Muscle of back (tissue), 13 donors: ENCODE measurements around the gene ZNF501. TPM values are rescaled to one million over a fixed set of nuclear protein-coding genes. Genes with fewer than 3 reads are reported as not detected.

ENCODE experiments used
- DNase-seq, 3 donors: peaks; one replicate each; pipeline versions ENCODE4 v3.0.0 to v3.0.0-alpha.2; 2013
- long read RNA-seq, 9 donors: transcript quantifications; one replicate each; lab custom pipeline, GENCODE V29; 2026
- polyA plus RNA-seq, 10 donors: library from polyadenylated mRNA; unstranded; fragments of 120-200 nt; gene quantifications; one replicate each; pipeline ENCODE4 v1.2.1, GENCODE V29; 2013; ENCODE audit not compliant: insufficient read length in 10 of 10

ZNF501 gene
- 1 to 10 TPM; 5.1 to 8.8 (median 6.0) TPM for polyA plus RNA-seq
- long read RNA-seq, donor 1, partial matches to known transcripts, result 0 of 3 reads
- long read RNA-seq, donor 1, other reads (novel, unspliced or antisense), result 0 of 3 reads
- long read RNA-seq, donor 2, result 0 reads
- long read RNA-seq, donor 3, result 0 reads
- long read RNA-seq, donor 4, result 0 reads
- long read RNA-seq, donor 5, partial matches to known transcripts, result 0 of 2 reads
- long read RNA-seq, donor 5, other reads (novel, unspliced or antisense), result 0 of 2 reads
- long read RNA-seq, donor 6, partial matches to known transcripts, result 0 of 1 reads
- long read RNA-seq, donor 6, other reads (novel, unspliced or antisense), result 0 of 1 reads
- long read RNA-seq, donor 7, partial matches to known transcripts, result 0 of 1 reads
- long read RNA-seq, donor 7, other reads (novel, unspliced or antisense), result 0 of 1 reads
- long read RNA-seq, donor 8, partial matches to known transcripts, result 0 of 2 reads
- long read RNA-seq, donor 8, other reads (novel, unspliced or antisense), result 0 of 2 reads
- long read RNA-seq, donor 9, partial matches to known transcripts, result 0 of 1 reads
- long read RNA-seq, donor 9, other reads (novel, unspliced or antisense), result 0 of 1 reads

DNA sequence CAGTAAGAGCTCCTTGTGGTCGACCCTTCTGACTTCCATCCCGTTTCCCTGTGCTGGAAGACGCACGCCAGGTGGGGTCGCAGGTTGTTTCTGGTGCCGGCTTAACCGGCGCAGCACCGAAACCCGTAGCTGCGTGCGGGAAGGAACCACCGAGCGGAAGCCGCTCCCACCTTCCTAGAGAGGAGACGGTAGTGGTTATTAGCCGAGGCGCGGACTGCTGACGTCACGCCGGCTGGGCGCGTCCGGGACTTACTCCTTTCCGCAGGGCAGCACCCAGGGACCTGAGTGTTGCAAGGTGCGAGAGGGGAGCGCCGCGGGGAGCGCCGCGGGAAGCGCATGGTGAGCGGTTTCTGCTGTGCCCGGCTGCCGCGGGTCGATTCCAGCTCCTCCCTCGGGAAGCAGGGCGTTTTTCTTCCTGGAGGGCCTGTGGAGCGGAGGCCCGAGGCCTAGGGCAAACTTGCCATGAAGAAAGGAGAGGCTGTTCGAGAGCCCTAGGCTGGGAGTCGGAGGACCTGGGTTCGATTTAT is at the start of gene ZNF501:
Gene ZNF501, plus strand, starts transcription at position 252 of the 527 bp plus-strand sequence. CDS start 4,787 bp downstream, outside the sequence.
- DNase-seq, result peak; percentile 92 to 97 (median 93)

DNA sequence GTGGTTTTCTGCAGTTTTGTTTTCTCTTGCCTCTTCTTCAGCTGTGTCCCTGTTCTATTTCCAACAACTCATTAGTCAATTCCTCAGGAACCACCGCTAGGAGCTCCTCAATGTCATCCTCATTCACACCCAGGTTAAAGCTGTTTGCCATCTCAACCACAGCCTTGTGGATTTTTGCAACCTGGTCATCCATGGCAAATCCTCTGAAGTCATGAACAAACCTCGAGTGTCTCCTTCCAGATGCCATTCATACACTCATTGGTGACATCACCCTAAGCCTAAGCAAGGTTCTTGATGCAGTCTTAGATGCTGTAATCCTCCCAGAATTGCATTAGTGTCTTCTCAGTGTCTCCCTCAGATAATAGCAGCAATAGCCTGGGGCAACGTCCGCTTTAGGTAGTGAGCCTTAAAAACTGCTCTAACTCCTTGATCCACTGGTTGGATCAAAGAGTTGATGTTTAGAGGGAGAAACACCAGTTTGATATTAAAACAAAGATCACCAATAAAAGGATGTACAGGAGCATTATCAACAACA is 48.4 kb upstream of the ZNF501 start:
- no peak for DNase-seq

DNA sequence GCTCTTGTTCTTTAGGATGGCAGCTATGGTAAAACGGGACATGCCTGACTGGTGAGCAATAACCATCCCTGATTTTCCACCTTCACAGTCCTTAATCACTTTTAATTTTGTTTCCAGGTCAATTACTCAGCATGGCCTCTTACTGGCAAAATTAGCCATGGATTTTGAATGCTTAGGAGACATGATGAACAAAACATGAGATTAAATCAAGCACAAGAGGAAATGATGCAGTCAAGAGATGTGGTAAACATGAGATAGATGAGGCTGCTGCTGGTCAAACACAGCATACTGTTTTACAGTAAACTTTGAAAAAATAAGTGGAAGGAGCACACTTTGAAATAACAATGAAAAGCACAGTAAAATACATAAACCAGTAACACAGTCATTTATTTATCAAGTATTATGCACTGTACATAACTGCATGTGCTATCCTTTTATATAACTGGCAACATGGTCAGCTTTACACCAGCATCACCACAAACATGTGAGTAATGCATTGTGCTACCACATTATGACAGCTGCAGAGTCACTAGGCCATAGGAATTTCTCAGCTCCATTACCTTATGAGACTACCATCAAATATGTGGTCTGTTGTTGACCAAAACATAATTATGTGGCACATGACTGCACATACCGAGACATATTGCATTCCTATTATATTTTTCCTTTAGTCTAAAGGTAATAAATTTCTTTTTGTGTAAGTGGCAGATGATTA is 47.1 kb upstream of the ZNF501 start:
- DNase-seq, result peak in 1 of 3 donors; percentile 4

DNA sequence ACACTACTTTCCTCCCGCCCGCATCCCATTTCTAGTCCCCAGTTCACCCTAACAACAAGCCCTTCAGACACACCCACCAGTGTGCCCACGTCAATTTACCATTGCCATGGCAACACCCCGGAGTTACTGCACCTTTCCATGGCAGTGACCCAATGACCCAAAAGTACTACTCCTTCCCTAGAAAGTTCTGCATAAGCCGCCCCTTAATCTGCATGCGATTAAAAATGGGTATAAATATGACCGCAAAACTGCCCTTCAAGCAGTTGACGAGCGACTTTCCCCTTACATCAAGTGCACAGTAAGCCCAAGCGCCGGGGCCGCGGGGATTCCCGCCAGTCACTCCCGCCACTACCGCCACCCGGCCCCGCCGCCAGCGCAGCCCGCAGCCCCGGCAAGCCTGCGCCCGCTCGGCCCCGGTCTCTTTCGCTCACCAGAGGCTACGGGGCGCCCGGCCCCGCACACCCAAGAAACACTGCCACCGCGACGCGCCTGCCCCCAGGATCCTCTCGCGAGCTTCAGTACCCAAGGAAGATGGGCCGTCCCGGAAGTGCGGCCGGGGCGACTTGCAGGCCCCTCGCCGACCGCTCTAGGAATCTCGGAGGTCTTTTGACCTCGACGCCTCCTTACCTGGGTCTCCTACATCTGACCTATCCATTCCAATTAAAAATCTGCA is 44.2 kb upstream of the ZNF501 start:
- peak; percentile 69 to 91 (median 77) for DNase-seq

DNA sequence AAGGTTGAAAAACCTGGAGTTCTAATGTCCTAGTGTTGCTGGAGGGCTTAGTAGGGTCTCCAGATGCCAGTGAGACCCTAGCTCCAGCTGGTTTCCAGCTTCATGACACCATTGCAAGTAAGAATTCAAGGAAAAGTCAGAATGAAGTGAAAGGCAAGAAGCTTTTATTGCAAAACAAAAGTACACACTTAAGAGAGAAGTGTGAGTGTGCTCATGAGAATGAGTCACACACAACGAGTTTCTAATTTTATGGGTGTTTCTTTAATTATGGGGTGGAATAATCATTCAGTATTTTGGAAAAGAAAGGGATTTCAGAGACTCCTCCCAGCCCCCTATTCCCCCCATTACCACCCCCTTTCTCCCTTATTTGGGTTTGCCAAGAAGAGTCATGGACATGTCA is 41.5 kb upstream of the ZNF501 start:
- no peak for DNase-seq

DNA sequence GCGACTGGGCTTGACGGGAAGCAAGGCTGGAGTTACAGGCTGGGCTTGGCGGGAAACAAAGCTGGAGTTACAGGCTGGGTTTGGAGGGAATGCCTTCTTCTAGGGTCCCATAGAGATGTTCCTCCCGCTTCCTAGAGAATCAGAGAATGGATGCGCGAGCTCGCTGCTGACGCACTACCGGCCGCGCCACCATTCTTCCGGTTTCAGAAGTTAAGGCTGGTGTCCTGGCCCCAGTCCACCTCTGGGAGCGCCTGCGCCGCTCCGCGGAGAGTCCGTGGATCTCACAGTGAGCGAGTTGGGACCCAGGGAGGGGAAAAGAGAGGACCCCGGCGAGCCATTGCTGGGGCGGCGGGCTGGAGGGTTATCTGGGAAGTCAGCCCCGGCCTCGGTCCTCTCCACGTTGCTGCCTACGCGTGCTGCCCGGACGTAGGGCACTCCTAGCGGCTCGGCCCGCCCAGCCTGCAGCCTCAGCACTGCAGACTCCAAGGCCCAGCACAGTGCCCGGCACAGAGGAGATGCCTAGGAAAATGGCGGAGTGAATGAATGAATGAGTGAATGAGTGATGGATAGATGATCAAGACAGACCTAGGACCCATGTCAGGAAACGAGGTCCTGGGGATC is 16.9 kb upstream of the ZNF501 start, which contains the start of gene ZNF502:
Gene ZNF502, plus strand, starts transcription at position 206 of the 621 bp plus-strand sequence. CDS start 7,602 bp downstream, outside the sequence.
- DNase-seq, result peak; percentile 89 to 97 (median 94)

DNA sequence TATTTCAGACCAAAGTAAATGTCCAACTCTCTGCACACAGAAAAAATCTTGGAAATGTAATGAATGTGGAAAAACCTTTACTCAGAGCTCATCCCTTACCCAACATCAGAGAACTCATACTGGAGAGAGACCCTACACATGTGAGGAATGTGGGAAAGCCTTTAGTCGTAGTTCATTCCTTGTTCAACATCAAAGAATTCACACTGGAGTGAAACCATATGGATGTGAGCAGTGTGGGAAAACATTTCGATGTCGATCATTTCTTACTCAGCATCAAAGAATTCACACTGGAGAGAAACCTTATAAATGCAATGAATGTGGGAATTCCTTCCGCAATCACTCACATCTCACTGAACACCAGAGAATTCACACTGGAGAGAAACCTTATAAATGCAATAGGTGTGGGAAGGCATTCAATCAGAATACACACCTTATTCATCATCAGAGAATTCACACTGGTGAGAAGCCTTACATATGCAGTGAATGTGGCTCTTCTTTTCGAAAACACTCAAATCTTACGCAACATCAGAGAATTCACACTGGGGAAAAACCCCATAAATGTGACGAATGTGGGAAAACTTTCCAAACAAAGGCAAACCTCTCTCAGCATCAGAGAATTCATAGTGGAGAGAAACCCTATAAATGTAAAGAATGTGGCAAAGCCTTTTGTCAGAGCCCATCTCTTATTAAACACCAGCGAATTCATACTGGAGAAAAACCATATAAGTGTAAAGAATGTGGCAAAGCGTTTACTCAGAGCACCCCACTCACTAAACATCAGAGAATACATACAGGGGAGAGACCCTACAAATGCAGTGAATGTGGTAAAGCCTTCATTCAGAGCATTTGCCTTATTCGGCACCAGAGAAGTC is 8.0 kb upstream of the ZNF501 start:
- no peak for DNase-seq

DNA sequence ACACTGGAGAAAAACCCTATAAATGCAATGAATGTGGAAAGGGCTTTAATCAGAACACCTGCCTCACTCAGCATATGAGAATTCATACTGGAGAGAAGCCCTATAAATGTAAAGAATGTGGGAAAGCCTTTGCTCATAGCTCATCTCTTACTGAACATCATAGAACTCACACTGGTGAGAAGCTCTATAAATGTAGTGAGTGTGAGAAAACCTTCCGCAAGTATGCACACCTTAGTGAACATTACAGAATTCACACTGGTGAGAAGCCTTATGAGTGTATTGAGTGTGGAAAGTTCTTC is 7.4 kb upstream of the ZNF501 start:
- DNase-seq, result no peak

DNA sequence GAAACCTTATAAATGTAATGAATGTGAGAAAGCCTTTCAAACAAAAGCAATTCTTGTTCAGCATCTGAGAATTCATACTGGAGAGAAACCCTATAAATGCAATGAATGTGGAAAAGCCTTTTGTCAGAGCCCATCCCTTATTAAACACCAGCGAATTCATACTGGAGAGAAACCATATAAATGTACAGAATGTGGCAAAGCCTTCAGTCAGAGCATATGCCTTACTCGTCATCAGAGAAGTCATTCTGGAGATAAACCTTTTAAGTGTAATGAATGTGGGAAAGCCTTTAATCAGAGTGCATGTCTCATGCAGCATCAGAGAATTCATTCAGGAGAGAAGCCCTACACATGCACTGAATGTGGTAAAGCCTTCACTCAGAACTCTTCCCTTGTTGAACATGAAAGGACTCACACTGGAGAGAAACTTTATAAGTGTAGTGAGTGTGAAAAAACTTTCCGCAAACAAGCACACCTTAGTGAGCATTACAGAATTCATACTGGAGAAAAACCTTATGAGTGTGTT is 5.3 kb downstream of the ZNF501 start:
- no peak for DNase-seq

DNA sequence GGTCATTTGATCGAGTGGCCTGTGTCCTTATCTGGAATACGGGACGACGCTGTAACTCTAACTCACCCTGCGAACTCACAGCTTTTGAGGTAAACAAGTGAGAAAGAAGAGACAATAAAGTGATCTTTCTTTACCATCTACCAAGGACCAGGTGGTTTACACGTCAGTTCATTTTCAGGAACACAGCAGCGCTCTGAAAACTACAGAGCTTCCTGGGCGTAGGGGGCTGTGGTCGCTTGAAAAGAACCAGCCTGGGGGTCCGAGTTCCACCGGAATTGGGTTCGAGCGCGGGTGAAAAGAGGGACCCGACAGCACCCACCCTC is 31.6 kb downstream of the ZNF501 start:
- DNase-seq, result no peak

DNA sequence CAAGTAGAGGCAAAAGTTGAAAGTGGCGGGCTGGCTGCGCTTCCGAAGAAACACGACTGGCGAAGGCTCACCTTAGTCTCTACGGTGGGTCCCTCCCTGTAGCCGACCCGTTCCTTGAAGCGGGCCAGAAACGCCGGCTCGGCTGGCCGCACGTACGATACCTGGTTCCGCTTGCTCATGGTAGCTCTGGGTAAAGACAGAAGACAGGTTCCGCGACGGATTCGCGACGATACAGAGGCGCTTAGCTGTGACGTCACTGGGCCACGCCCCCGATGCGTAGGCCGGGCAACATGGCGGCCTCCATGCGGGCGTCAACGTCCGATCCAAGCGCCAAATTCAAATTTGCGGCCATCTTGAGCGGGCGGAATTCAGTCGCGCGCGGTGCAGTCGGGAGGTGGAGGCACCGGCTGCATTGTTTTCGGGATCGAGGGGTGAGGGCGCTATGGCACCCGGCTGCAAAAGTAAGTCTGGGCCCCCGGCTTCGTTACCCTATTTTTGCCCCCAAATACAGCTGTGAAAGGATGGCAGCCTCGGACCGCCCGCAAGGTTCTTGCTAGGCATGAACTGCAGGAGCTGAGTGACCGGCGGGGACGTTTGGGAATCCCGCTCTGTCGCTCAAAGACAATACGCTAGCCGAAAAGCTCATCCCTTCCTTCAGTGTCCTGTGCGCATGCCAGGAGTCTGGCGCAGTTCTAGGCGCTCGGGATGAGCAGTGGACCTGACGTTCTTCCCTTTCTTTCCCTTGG is 32.2 kb downstream of the ZNF501 start, which contains the start of the genes KIAA1143 and KIF15:
Gene KIAA1143, minus strand, starts transcription at position 196 of the 746 bp plus-strand sequence. Its CDS starts 17 bp downstream, at position 179.
Gene KIF15, plus strand, starts transcription at position 371 of the 746 bp plus-strand sequence. Its CDS starts 72 bp downstream, at position 443.
- DNase-seq, result peak; percentile 96 to 99 (median 98)

DNA sequence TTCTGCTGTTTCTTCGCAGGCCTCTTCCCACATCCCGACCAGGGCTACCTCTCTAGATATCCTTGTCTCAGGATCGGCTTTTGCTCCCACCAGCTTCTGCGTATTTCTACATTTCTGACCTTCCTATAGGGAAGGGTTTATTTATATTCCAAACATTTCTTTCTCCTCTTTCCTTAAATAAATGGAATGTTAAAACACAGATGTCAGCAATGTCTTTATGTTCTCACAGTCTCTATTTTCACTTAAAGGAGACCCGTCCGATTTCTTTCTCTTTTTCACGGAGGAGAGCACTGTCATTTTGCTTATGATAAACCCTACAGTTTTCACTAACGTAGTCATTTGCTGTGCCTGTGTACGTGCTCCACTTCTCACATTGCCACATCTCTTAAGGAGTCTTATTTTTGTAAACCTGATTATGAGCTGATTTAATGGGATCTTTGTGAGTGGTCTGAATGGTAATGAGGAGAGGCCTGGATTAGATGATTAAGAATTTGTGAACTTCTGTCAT is 32.8 kb downstream of the ZNF501 start:
- DNase-seq, result no peak

DNA sequence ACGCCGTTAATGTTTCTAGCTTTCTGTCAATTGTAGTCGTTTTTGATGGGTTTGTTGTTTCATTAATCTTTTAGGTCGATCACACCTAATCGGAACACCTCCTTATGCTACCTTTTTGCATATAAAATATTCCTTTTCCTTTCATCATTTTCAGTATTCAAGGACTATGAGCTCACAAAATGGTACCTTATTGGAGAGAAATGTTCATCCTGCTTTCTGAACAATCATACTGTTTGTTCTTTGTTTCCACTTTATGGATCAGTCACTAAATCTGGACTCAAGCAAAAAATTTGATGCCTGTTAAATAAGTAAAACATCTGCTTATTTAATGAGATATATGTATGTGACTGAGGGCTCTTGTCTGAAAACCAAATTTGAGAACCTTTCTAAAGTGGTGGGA is 33.3 kb downstream of the ZNF501 start:
- DNase-seq, result peak in 1 of 3 donors; percentile 2

DNA sequence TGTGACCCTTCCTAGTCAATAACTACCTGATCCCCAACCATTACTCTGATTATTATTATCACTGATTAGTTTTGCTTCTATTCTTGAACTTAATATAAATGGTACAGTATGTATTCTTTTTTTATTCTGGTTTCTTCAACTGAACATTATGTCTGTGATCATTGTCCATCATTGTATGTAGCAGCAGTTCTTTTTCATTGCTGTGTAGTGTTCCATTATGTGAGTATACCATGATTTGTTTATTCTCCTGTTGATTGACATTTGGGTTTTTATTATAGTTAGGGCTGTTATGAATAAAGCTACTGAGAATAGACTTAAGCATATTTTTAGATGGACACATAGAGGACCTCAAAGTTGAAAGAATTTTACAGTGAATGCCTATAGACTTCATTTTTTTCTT is 34.8 kb downstream of the ZNF501 start:
- no peak for DNase-seq

DNA sequence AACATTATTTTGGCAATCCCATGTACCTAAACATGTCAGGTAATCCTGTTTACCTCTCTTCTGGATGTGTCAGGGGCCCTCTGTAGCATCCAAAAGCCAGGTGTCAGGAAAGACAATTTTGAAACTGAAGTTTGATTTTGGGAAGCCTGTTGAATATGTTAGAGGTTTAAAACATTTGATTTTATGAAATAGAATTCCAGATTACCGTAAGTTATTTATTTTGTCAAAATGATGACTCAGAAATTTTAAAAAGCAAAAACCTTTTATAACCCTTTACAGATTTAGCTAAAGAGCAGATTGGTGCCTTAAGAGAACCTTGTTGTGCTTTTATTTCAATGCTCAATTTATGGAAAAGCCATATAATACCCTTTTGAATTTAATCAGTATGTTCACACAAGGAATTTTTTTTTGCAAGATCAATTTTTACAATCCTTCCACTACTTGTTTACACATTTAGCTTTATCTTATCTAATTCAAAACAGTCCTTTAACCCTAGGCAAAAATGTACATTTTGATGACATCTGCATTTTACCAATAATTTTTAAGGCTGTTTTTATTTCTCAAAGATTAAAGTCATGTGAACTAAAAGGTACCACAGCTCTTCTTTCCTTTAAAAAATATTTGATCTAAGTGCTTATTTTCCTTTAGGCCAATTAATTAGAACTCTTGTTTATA is 42.1 kb downstream of the ZNF501 start:
- no peak for DNase-seq

DNA sequence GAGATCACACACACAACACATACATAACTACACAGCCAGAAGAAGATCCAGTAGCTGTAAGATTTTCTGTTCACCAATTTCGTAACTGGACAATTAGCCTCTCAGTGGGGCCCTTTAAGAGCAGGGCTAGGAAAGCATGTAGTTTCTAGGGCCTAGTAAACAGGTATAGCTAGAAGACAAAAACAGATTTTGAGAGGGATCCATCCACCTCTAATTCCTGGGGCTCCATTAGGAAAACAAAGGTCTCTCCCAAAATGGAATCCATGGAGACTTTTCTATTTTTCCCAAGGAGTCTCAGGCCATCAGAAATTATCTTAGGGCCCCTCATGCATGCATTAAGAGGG is 42.6 kb downstream of the ZNF501 start:
- DNase-seq, result no peak

DNA sequence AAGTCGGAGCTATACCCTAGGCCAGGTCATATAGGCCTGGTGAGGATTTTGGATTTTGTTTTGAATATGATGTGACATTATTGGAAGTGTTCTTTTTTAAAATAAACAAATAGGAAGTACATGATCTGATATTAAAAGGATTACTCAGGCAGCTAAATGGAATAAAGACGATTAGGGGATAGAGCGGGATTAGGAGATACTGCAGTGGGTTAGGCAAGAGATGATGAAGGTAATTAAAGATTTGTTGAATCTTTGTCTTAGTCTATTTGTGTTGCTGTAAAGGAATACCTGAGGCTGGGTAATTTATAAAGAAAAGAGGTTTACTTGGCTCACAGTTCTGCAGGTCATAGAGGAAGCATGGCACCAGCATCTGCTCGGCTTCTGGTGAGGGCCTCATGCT is 53.5 kb downstream of the ZNF501 start:
- no peak for DNase-seq
